Testis (tissue), 3 donors: ENCODE measurements around the gene LAMA3. TPM values are rescaled to one million over a fixed set of nuclear protein-coding genes. Genes with fewer than 3 reads are reported as not detected.

Source experiments
- DNase-seq: peaks from one replicate; pipeline ENCODE4 v3.0.0-alpha.2; 2019
- H3K27ac ChIP-seq, 2 donors: fragments of 200-600 bp; sonication (generic); one replicate each; pipeline ENCODE4 v1.5.1; 2019
- H3K27me3 ChIP-seq: fragments of 200-600 bp; sonication (generic); one replicate; pipeline ENCODE4 v1.5.1; 2019
- H3K36me3 ChIP-seq: fragments of 200-600 bp; sonication (generic); one replicate; pipeline ENCODE4 v1.5.1; 2017; ENCODE audit warnings: low read depth; ENCODE audit errors: missing control alignments
- H3K4me1 ChIP-seq: fragments of 200-600 bp; sonication (generic); one replicate; pipeline ENCODE4 v1.5.1; 2019
- H3K4me3 ChIP-seq, 2 donors: fragments of 200-600 bp; sonication (generic); one replicate each; pipeline ENCODE4 v1.5.1; 2017 to 2019
- H3K9me3 ChIP-seq: fragments of 200-600 bp; sonication (generic); one replicate; pipeline ENCODE4 v1.5.1; 2017
- CTCF ChIP-seq, 3 experiments: fragments of 450-650 bp in 2 of 3; fragments of 200-600 bp in 1 of 3; sonication (generic) in 1 of 3; IDR thresholded peaks; one replicate each; pipeline ENCODE4 v1.5.1; 2016 to 2019; ENCODE audit warnings: antibody characterized with exemption in 3 of 3, mild to moderate bottlenecking in 2 of 3, moderate library complexity in 1 of 3
- POLR2A ChIP-seq: fragments of 450-650 bp; IDR thresholded peaks from one replicate; pipeline ENCODE4 v1.6.1; 2017; ENCODE audit warnings: antibody characterized with exemption, mild to moderate bottlenecking, moderate library complexity
- WGBS, 2 donors: methylation state at CpG; one replicate each; pipeline ENCODE4 v1.1.5; 2018; 5-methylcytosine and 5-hydroxymethylcytosine counted together
- intact Hi-C: fragments of 100-400 bp; cut with DNase I; formaldehyde crosslinking; loops from one replicate; pipeline ENCODE4 v1.15.1; 2023; ENCODE audit warnings: low total_unique reads
- polyA plus RNA-seq: library from polyadenylated mRNA; stranded (reverse); fragments of 350-450 nt; fragmentation: Illumina TruSeq; extraction: RNeasy Lipid Tissue Mini Kit (QIAGEN cat#74804); gene quantifications from one replicate; pipeline ENCODE4 v1.2.3, GENCODE V29; 2014; ENCODE audit warnings: low read depth, low replicate concordance; ENCODE audit not compliant: insufficient read depth
- total RNA-seq, 2 donors: library from RNA; depleted of rRNA; stranded (reverse); fragments of >200 nt; gene quantifications; one replicate each; pipeline ENCODE4 v1.2.3, GENCODE V29; 2016

LAMA3 gene
- total and polyA plus RNA-seq, 3 donors from 2014 or later = 11.9 to 22.1 (median 14.1) TPM

- TF ChIP-seq POLR2A (no peak), CTCF (IDR thresholded peaks at IDR 0.05) (no peak)
- H3K9me3 ChIP-seq = no peaks in the 10 kb centered on the region
These were observed 110.3 kb downstream of the LAMA3 start for GRCh38 chr18:23799540-23799939.

GRCh38 chr18:23800902-23801301, 111.6 kb downstream of the LAMA3 start:
- H3K36me3 ChIP-seq = no peaks in the 10 kb centered on the region
- no peaks in the 10 kb centered on the region for H3K9me3 ChIP-seq
- H3K27me3 ChIP-seq = no peaks in the 10 kb centered on the region
- H3K27ac ChIP-seq = no peak overlapping the region
- no peak overlapping the region for H3K4me3 ChIP-seq
- H3K4me1 ChIP-seq = no peaks in the 10 kb centered on the region
- TF ChIP-seq POLR2A = no peak
- no peak for DNase-seq
- WGBS, 2 donors = 93 to 94% methylated on average over 3 of the region's 3 CpGs
- intact Hi-C loops = no loop called here

More at GRCh38 chr18:23799540-23799939, 110.3 kb downstream of the LAMA3 start:
- Histone ChIP-seq H3K27ac (no peak overlapping the region), H3K4me1 (no peaks in the 10 kb centered on the region), H3K36me3 (no peaks in the 10 kb centered on the region), H3K27me3 (no peaks in the 10 kb centered on the region), H3K4me3 (no peak overlapping the region)
- DNase-seq = no peak
- 98 to 99% methylated on average over 7 of the region's 7 CpGs for WGBS, 2 donors
- intact Hi-C loops = no loop called here

GRCh38 chr18:23802817-23803216, 113.6 kb downstream of the LAMA3 start:
- H3K9me3 ChIP-seq = no peaks in the 10 kb centered on the region

GRCh38 chr18:23803755-23804154, 114.5 kb downstream of the LAMA3 start:
- WGBS, 2 donors = 93 to 95% methylated on average over 3 of the region's 3 CpGs
- intact Hi-C loops = no loop called here

More at GRCh38 chr18:23802817-23803216, 113.6 kb downstream of the LAMA3 start:
- Histone ChIP-seq H3K27me3 (no peaks in the 10 kb centered on the region), H3K36me3 (no peaks in the 10 kb centered on the region), H3K4me3 (no peak overlapping the region), H3K4me1 (no peaks in the 10 kb centered on the region), H3K27ac (no peak overlapping the region)
- TF ChIP-seq CTCF (IDR thresholded peaks at IDR 0.05) = no peak
- no peak for TF ChIP-seq POLR2A
- DNase-seq = no peak
- intact Hi-C loops = no loop called here
- WGBS, 2 donors = 90 to 97% methylated on average over 2 of the region's 2 CpGs

GRCh38 chr18:23805898-23806297, 116.6 kb downstream of the LAMA3 start:
- no peak for DNase-seq
- no peaks in the 10 kb centered on the region for H3K36me3 ChIP-seq
- no peak overlapping the region for H3K27ac ChIP-seq
- no peaks in the 10 kb centered on the region for H3K4me1 ChIP-seq
- H3K4me3 ChIP-seq = no peak overlapping the region
- H3K9me3 ChIP-seq = no peaks in the 10 kb centered on the region
- WGBS, 2 donors = 95 to 96% methylated on average over 1 of the region's 1 CpG
- no peak for TF ChIP-seq POLR2A
- TF ChIP-seq CTCF (IDR thresholded peaks at IDR 0.05) = no peak
- H3K27me3 ChIP-seq = no peaks in the 10 kb centered on the region
- intact Hi-C loops = no loop called here

More at GRCh38 chr18:23803755-23804154, 114.5 kb downstream of the LAMA3 start:
- Histone ChIP-seq H3K9me3 (no peaks in the 10 kb centered on the region), H3K27ac (no peak overlapping the region), H3K4me1 (no peaks in the 10 kb centered on the region), H3K4me3 (no peak overlapping the region), H3K36me3 (no peaks in the 10 kb centered on the region), H3K27me3 (no peaks in the 10 kb centered on the region)
- no peak for DNase-seq
- no peak for TF ChIP-seq CTCF (IDR thresholded peaks at IDR 0.05)
- no peak for TF ChIP-seq POLR2A
